Non-pigmented ciliary epithelial cell (primary cell): ENCODE results near the gene TANK.

ENCODE experiments used
- DNase-seq: peaks from one replicate; pipeline ENCODE4 v3.0.0-alpha.2; 2010; ENCODE audit warnings: low read depth

TANK gene

GRCh38 chr2:161133366-161133765 lies 26.9 kb upstream of the TANK start:
- no peak for DNase-seq

- no peak for DNase-seq
Measured at GRCh38 chr2:161134547-161135518, 25.4 kb upstream of the TANK start.

- no peak for DNase-seq
Measured at GRCh38 chr2:161135951-161136593, 24.2 kb upstream of the TANK start.

- peak; percentile 19 for DNase-seq
Measured at GRCh38 chr2:161136696-161137324, 23.4 kb upstream of the TANK start.

GRCh38 chr2:161138429-161138828 lies 21.8 kb upstream of the TANK start:
- DNase-seq, result no peak

- DNase-seq, result peak; percentile 58
Measured at GRCh38 chr2:161139098-161139987, 20.9 kb upstream of the TANK start.

GRCh38 chr2:161141033-161141432 lies 19.2 kb upstream of the TANK start:
- no peak for DNase-seq

GRCh38 chr2:161146209-161146775 lies 13.9 kb upstream of the TANK start:
- DNase-seq, result no peak

- no peak for DNase-seq
Measured at GRCh38 chr2:161146996-161147395, 13.2 kb upstream of the TANK start.

- no peak for DNase-seq
Measured at GRCh38 chr2:161147856-161148255, 12.4 kb upstream of the TANK start.

GRCh38 chr2:161150704-161151103 lies 9.5 kb upstream of the TANK start:
- DNase-seq, result no peak

- no peak for DNase-seq
Measured at GRCh38 chr2:161152302-161152701, 7.9 kb upstream of the TANK start.

GRCh38 chr2:161158882-161159281 lies 1.3 kb upstream of the TANK start:
- DNase-seq, result no peak

- no peak for DNase-seq
Measured at GRCh38 chr2:161159456-161160225, 587 bp upstream of the TANK start.

GRCh38 chr2:161161074-161161706 lies 962 bp downstream of the TANK start:
- no peak for DNase-seq

GRCh38 chr2:161163440-161163839 lies 3.2 kb downstream of the TANK start:
- no peak for DNase-seq

GRCh38 chr2:161164161-161164560 lies 3.9 kb downstream of the TANK start:
- no peak for DNase-seq

- DNase-seq, result peak; percentile 27
Measured at GRCh38 chr2:161165266-161165665, 5.0 kb downstream of the TANK start.

GRCh38 chr2:161165811-161166210 lies 5.6 kb downstream of the TANK start:
- DNase-seq, result no peak
